Suprapubic skin (tissue), 4 donors: ENCODE data around the gene RPL15. TPM values are rescaled to one million over a fixed set of nuclear protein-coding genes. Genes with fewer than 3 reads are reported as not detected.
"Not testable (repeated sequence)": the region's sequence is repeated elsewhere in the genome, so short reads cannot be mapped to it uniquely, and the experiment has no call there.

Experiments
- DNase-seq, 2 donors: peaks; one replicate each; pipeline ENCODE4 v3.0.0-alpha.2; 2019; ENCODE audit warnings: low spot score in 2 of 2
- H3K27ac ChIP-seq: fragments of 200-600 bp; sonication (generic); one replicate; pipeline ENCODE4 v1.5.1; 2019
- H3K27me3 ChIP-seq: fragments of 200-600 bp; sonication (generic); one replicate; pipeline ENCODE4 v1.5.1; 2019
- H3K36me3 ChIP-seq: fragments of 200-600 bp; sonication (generic); one replicate; pipeline ENCODE4 v1.5.1; 2019
- H3K4me1 ChIP-seq: fragments of 200-600 bp; sonication (generic); one replicate; pipeline ENCODE4 v1.5.1; 2019
- H3K4me3 ChIP-seq: fragments of 200-600 bp; sonication (generic); one replicate; pipeline ENCODE4 v1.5.1; 2019; ENCODE audit warnings: mild to moderate bottlenecking
- H3K9me3 ChIP-seq: fragments of 200-600 bp; sonication (generic); one replicate; pipeline ENCODE4 v1.5.1; 2019
- EP300 ChIP-seq: sonication (generic); formaldehyde crosslinking; IDR thresholded peaks from one replicate; pipeline ENCODE4 v1.6.1; 2017; ENCODE audit warnings: antibody characterized with exemption
- POLR2A ChIP-seq, 2 donors: fragments of 450-650 bp; IDR thresholded peaks; one replicate each; pipeline ENCODE4 v1.6.1; 2017; ENCODE audit warnings: antibody characterized with exemption in 2 of 2, mild to moderate bottlenecking in 2 of 2, moderate library complexity in 2 of 2
- POLR2AphosphoS5 ChIP-seq, 3 donors: sonication (generic); formaldehyde crosslinking; IDR thresholded peaks; one replicate each; pipeline ENCODE4 v1.6.1; 2017; ENCODE audit warnings: antibody characterized with exemption in 3 of 3
- WGBS: methylation state at CpG from one replicate; pipeline ENCODE4 v1.1.5; 2018; 5-methylcytosine and 5-hydroxymethylcytosine counted together
- total RNA-seq, 4 donors: library from RNA; depleted of rRNA; stranded (reverse); fragments of >200 nt; gene quantifications; one replicate each; pipeline ENCODE4 v1.1.0, GENCODE V29; 2016
- TF ChIP-seq, protein P1 (sequence below), 2 donors: fragments of 200-600 bp in 1 of 2; fragments of 450-650 bp in 1 of 2; sonication (generic) in 1 of 2; IDR thresholded peaks; one replicate each; pipeline ENCODE4 v1.5.1; 2016 to 2019; ENCODE audit warnings: antibody characterized with exemption in 2 of 2, mild to moderate bottlenecking in 1 of 2, moderate library complexity in 1 of 2

RPL15 gene
- total RNA-seq, 4 donors from 2014 or later = 1,650 to 2,624 (median 2,399) TPM

- 39% methylated on average over 5 of the region's 5 CpGs for WGBS
- TF ChIP-seq, protein P1, sequence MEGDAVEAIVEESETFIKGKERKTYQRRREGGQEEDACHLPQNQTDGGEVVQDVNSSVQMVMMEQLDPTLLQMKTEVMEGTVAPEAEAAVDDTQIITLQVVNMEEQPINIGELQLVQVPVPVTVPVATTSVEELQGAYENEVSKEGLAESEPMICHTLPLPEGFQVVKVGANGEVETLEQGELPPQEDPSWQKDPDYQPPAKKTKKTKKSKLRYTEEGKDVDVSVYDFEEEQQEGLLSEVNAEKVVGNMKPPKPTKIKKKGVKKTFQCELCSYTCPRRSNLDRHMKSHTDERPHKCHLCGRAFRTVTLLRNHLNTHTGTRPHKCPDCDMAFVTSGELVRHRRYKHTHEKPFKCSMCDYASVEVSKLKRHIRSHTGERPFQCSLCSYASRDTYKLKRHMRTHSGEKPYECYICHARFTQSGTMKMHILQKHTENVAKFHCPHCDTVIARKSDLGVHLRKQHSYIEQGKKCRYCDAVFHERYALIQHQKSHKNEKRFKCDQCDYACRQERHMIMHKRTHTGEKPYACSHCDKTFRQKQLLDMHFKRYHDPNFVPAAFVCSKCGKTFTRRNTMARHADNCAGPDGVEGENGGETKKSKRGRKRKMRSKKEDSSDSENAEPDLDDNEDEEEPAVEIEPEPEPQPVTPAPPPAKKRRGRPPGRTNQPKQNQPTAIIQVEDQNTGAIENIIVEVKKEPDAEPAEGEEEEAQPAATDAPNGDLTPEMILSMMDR (IDR thresholded peaks at IDR 0.05) = no peak
- TF ChIP-seq POLR2AphosphoS5 (IDR thresholded peaks at IDR 0.05) = no peak
- TF ChIP-seq EP300 = no peak
- TF ChIP-seq POLR2A (IDR thresholded peaks at IDR 0.05) = no peak
- Histone ChIP-seq H3K27ac (peak overlapping the region; percentile 24), H3K36me3 (no peaks in the 10 kb centered on the region), H3K9me3 (no peaks in the 10 kb centered on the region), H3K27me3 (no peaks in the 10 kb centered on the region), H3K4me1 (peaks cover 36% of the 10 kb centered on the region), H3K4me3 (no peak overlapping the region)
- DNase-seq = peak in 1 of 2 donors; percentile 75
Observed at GRCh38 chr3:23877329-23877980, 39.5 kb upstream of the RPL15 start.

GRCh38 chr3:23879485-23879884 lies 37.4 kb upstream of the RPL15 start:
- no peak overlapping the region for H3K27ac ChIP-seq
- no peak for DNase-seq
- H3K36me3 ChIP-seq = no peaks in the 10 kb centered on the region
- H3K4me3 ChIP-seq = no peak overlapping the region
- peaks cover 24% of the 10 kb centered on the region for H3K4me1 ChIP-seq
- no peaks in the 10 kb centered on the region for H3K9me3 ChIP-seq
- TF ChIP-seq POLR2AphosphoS5 (IDR thresholded peaks at IDR 0.05) (no peak), EP300 (no peak), POLR2A (IDR thresholded peaks at IDR 0.05) (no peak)
- TF ChIP-seq, protein P1 (IDR thresholded peaks at IDR 0.05) = no peak
- no peaks in the 10 kb centered on the region for H3K27me3 ChIP-seq
- 96% methylated on average over 8 of the region's 8 CpGs for WGBS

DNA sequence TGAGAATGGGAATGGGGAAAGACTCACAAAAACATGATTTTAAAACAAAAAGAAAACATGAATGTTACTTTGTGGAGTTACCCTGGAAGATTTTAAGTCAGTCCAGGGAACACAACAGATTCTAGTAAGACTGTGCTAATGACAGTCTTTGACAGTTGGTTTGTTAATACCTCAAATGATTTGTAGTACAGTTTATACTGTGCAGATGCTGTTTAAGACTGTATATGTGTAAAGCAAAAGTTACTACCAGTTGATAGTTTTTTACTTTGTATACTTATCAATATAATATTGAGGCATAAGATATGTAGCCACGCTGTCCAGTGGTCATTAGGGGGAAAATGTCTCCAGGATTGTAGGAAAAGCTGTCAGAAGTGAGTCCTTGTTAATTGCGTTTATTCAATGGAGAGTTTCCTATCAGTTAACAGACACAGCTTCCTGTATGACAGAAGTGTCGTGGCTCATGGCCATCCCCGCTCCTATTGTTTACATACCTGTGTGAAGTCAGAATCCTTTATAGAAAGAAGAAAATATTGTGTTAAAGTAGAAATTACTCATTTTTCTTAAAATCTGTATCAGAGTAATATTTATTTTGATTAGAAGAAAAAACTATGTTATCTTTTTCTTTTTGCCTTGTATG lies 36.1 kb upstream of the RPL15 start:
- 66% methylated on average over 4 of the region's 4 CpGs for WGBS
- H3K27ac ChIP-seq = no peak overlapping the region
- TF ChIP-seq POLR2AphosphoS5 (IDR thresholded peaks at IDR 0.05) (no peak), POLR2A (IDR thresholded peaks at IDR 0.05) (no peak), EP300 (no peak)
- TF ChIP-seq, protein P1 (IDR thresholded peaks at IDR 0.05) = no peak

GRCh38 chr3:23881993-23882392 lies 34.9 kb upstream of the RPL15 start:
- H3K27ac ChIP-seq, H3K9me3 ChIP-seq, DNase-seq, H3K4me3 ChIP-seq, H3K36me3 ChIP-seq, H3K27me3 ChIP-seq: not testable (repeated sequence)
- 88% methylated on average over 4 of the region's 4 CpGs for WGBS
- peaks cover 12% of the 10 kb centered on the region for H3K4me1 ChIP-seq

More for the DNA sequence above, 36.1 kb upstream of the RPL15 start:
- no peaks in the 10 kb centered on the region for H3K27me3 ChIP-seq
- H3K36me3 ChIP-seq = no peaks in the 10 kb centered on the region
- no peak for DNase-seq
- peaks cover 17% of the 10 kb centered on the region for H3K4me1 ChIP-seq
- H3K9me3 ChIP-seq = no peaks in the 10 kb centered on the region
- H3K4me3 ChIP-seq = no peak overlapping the region

- WGBS = 97% methylated on average over 17 of the region's 28 CpGs
- H3K9me3 ChIP-seq = no peaks in the 10 kb centered on the region
- DNase-seq = no peak
- H3K4me3 ChIP-seq = no peak overlapping the region
- H3K36me3 ChIP-seq = no peaks in the 10 kb centered on the region
- no peaks in the 10 kb centered on the region for H3K27me3 ChIP-seq
- peaks cover 7% of the 10 kb centered on the region for H3K4me1 ChIP-seq
- H3K27ac ChIP-seq = no peak overlapping the region
- TF ChIP-seq POLR2A (IDR thresholded peaks at IDR 0.05) (no peak), POLR2AphosphoS5 (IDR thresholded peaks at IDR 0.05) (no peak), EP300 (no peak)
- TF ChIP-seq, protein P1 (IDR thresholded peaks at IDR 0.05) = no peak
Observed at GRCh38 chr3:23882487-23882918, 34.4 kb upstream of the RPL15 start.
